GM12864 (cell line): ENCODE results near the gene ANKS1B.

Experiments
- DNase-seq: peaks from one replicate; pipeline ENCODE4 v3.0.0-alpha.2; 2011; ENCODE audit warnings: low read depth
- H3K4me3 ChIP-seq: 2 replicates; pipeline ENCODE4 v1.5.1; 2011; ENCODE audit warnings: mild to moderate bottlenecking, low read depth, low read length, control low read depth
- TF ChIP-seq, protein P1 (sequence below): IDR thresholded peaks from 2 replicates; pipeline ENCODE4 v1.5.1; 2011; ENCODE audit warnings: low read depth, mild to moderate bottlenecking, moderate library complexity, low read length, control low read depth, inconsistent platforms; ENCODE audit errors: missing control alignments

ANKS1B gene

GRCh38 chr12:98750511-98750910 lies 1234.2 kb downstream of the ANKS1B start:
- no peak overlapping the region for H3K4me3 ChIP-seq
- TF ChIP-seq, protein P1, sequence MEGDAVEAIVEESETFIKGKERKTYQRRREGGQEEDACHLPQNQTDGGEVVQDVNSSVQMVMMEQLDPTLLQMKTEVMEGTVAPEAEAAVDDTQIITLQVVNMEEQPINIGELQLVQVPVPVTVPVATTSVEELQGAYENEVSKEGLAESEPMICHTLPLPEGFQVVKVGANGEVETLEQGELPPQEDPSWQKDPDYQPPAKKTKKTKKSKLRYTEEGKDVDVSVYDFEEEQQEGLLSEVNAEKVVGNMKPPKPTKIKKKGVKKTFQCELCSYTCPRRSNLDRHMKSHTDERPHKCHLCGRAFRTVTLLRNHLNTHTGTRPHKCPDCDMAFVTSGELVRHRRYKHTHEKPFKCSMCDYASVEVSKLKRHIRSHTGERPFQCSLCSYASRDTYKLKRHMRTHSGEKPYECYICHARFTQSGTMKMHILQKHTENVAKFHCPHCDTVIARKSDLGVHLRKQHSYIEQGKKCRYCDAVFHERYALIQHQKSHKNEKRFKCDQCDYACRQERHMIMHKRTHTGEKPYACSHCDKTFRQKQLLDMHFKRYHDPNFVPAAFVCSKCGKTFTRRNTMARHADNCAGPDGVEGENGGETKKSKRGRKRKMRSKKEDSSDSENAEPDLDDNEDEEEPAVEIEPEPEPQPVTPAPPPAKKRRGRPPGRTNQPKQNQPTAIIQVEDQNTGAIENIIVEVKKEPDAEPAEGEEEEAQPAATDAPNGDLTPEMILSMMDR: no peak
- DNase-seq: no peak

DNA sequence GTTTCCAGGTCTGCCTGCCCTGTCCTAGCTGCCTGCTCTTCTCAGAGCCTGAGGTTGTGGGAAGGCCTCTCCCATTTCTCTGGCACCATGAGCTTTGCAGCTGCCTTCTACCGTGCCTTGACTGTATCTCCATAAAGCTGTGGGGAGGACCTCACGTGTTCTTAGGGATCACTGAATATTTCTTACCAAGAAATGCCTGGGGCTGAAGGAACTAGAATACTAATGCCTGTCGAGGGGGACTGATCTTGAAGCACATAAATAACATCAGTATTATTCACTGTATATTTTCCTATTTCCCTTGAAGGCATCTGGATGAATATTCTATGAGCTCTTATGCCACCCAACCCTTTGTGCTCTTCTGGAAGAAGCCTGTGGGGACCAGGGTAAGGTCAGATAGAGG lies 1236.3 kb downstream of the ANKS1B start:
- TF ChIP-seq, protein P1: no peak
- no peak overlapping the region for H3K4me3 ChIP-seq
- no peak for DNase-seq

GRCh38 chr12:98745578-98746391 lies 1239.0 kb downstream of the ANKS1B start:
- DNase-seq: no peak
- TF ChIP-seq, protein P1: no peak
- H3K4me3 ChIP-seq: peak overlapping the region; percentile 57

DNA sequence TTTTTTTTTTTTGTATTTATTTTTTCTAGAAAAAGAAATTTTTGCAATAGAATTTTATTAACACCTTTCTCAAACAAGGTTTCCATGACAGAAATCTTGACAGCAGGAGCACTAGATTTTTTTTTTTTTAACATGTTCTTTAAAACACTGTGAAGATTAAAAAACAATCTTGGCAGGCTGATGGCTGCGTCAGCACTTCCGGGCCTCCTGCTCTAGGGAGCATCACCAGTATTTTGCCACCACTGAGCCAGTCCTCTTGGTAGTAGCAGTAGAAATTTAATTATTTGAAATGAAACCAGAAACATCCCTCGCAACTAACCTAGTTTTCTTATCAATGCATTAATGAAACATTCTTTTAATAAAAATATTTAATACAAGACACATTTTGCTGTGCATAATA lies 1240.1 kb downstream of the ANKS1B start:
- no peak for DNase-seq
- no peak overlapping the region for H3K4me3 ChIP-seq
- TF ChIP-seq, protein P1: no peak

GRCh38 chr12:98743362-98743953 lies 1241.3 kb downstream of the ANKS1B start:
- no peak for DNase-seq
- TF ChIP-seq, protein P1: peak; percentile 76

DNA sequence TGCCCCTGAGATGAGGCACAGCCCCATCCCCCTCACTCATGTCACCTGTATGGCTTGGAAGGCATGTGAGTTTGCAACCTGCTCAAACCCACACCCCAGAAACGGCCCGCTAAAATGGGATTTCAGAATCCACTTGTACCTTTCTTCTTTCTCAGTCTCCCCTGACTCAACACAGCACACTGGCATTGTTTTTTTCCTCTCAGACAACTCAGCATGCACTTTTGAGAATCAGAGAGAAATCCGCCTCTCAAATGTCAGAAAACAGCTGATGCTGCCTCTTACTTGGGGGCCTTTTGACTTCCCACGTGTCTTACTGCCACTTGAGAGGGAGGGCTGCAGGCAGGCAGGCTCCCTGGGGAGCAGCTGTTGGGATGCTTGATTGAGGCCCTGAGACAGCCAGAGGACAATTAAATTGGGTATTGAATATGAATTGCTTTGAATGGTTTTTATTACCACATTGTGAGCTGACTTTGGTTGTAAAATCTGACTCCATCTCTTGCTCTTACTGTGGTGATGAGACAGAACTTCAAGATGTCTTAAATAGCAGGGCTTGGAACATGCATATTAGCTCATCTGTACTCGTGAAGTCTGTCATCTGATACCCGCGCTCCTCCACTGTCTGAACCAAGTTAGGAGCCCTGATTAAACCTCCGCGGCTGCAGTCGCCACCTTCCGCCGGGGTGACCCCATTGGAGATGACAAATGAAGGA lies 1243.0 kb downstream of the ANKS1B start:
- TF ChIP-seq, protein P1: no peak
- no peak overlapping the region for H3K4me3 ChIP-seq
- no peak for DNase-seq

More at GRCh38 chr12:98743362-98743953, 1241.3 kb downstream of the ANKS1B start:
- no peak overlapping the region for H3K4me3 ChIP-seq
